GM21737 (cell line): Measurements from ENCODE around the gene CRB2.

ENCODE experiments used
- ATAC-seq: cut with Tn5 transposase; IDR thresholded peaks from one replicate; pipeline ENCODE4 v1.9.1; 2021; ENCODE audit warnings: mild to moderate bottlenecking, moderate library complexity; ENCODE audit not compliant: unreplicated experiment

Gene CRB2

DNA sequence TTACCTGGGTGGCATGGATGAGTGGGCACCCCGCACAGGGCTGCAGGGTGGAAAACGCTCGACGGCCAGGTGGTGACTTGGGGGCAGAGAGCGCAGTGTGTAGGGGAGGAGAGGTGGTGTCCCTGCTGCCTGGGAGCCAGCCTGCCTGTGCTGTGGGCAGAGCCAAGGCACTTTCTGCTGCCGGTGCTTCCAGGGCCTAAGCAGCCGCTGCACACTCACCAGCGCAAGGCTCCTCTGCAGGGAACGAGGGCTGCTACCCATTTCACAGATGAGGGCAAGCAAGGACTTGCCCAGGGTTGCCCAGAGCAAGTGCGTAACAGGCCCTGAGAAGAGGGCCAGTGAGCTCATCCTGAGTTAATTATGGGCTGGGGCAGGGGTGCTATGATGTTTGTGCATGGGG is 62.5 kb downstream of the CRB2 start:
- no peak for ATAC-seq

DNA sequence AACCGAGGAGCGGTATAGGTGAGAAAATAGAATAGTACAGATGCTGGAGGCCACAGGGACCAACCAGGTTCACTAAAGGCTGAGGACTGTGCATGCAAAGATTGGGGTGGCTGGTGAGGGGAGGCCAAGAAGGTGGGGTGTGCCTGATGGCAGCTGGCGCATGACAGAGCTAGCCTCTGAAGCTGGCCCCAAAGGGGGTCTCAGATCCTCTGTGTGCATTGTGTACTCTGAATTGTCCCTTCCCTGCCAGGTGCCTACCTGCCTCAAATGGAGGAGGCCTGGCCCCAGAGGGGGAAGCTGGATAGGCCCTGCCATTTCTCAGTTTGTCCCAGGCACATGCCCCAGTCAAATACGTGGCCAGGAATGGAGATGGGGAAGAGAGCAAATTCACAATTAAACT is 63.1 kb downstream of the CRB2 start:
- ATAC-seq = no peak

GRCh38 chr9:123419721-123420591 is 64.0 kb downstream of the CRB2 start:
- no peak for ATAC-seq

DNA sequence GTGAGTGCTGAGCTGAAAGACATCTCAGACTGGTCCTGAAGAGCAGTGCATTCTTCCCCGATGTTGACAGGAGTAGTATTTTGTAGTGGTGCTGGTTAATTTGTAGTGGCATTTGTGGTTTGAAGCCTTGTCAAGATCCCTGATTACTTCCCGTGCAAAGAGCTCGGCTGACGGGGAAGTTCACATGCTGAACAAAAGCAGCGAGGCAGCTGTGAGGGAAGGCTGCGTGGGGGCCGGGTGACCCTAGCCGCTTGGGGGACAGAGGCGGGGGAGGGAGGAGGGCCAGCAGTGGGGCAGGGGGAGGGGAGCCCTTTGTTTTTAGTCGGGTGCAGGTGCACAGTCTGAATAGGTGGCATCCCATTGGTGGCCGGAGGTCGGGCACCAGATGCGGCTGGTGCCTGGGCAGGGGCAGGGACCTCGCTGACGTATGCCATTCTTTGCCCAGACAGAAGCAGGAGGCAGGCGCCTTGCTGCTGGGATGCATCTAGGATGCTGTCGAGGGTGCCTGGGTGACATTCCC is 64.7 kb downstream of the CRB2 start:
- ATAC-seq = no peak

DNA sequence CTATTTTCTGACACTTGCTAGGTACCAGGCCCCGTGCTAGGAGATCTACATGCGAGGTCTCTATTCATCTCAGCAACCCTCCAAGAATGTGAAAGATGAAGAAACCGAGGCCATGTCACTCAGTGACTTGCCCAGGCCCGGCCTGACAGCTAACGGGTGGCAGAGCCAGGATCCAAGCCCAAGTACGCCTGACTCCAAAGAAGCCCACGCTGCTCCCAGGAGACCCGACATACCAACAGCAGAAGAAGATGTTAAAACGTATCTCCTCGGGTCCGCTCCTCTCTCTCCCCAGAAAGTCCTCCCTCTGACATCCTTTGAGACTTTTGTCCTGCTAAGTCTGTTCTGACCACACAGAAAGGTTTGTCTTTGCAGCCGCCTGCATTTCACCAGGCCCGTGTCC is 65.2 kb downstream of the CRB2 start:
- no peak for ATAC-seq

- ATAC-seq = no peak
Measured at GRCh38 chr9:123421801-123422455, 65.9 kb downstream of the CRB2 start.

DNA sequence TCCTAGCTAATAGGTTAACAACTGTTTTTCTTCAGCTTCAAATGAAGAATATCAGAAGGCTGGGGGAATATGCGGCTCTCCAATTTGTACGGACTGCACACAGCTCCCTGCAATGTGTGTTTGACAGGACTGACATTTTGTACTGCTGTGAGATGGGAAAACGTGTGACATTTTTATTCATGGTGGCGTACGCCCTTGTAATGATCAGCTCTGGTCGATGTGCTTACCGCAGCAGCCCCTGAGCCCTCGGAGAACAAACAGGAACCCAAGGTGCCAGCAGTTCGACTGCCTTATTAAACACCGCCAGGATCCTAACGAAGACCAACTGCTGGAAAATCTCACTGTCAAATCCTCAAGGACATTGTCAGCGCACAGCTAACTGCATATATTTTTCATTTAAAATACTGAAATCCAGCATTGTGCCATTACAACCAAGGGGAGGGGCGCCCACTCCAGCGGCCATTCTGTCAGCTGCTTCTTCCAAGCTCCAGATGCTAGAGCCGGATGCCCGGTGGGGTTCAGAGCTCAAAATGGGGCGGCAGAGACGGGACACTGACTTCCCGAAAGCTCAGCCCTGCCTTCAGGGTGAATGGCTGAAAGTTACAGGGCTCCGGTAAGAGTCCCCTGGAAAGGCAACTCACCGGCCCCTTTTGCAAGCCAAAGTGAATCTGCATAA is 66.8 kb downstream of the CRB2 start:
- ATAC-seq = no peak

DNA sequence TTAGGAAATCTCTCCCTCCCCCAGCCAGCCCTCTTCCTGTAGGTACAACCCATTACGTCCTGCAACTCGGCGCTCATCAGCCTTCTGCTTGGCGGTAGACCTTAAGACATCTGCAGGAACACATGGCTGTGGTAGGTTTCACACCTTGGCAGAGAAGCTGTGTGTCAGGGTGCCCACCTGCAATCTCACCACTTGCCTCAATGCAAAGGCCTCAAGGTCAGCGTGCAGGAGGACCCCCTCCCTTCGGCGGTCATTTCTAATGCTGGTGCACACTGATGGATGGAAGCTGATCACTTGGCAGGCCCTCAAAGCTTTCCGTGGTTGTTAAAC is 67.3 kb downstream of the CRB2 start:
- ATAC-seq = no peak

DNA sequence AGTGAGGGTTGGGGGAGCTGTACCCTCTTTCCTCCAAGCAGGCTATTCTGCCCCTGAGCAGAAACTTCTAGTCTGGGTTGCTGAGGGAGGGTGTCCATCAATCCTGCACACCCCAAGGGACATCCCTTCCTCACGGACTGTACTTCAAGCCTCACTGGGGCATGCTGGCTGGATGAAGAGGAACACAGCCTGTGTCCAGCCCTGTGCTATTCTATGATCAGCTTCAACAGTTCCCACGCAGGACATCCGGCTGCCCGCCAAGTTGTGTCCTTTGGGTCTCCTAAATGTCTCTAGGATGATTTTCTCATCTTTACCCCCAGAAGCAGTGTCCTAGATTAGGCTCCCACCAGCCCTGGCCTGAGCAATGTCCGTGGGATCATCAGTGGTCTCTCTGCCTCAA is 68.1 kb downstream of the CRB2 start:
- no peak for ATAC-seq

DNA sequence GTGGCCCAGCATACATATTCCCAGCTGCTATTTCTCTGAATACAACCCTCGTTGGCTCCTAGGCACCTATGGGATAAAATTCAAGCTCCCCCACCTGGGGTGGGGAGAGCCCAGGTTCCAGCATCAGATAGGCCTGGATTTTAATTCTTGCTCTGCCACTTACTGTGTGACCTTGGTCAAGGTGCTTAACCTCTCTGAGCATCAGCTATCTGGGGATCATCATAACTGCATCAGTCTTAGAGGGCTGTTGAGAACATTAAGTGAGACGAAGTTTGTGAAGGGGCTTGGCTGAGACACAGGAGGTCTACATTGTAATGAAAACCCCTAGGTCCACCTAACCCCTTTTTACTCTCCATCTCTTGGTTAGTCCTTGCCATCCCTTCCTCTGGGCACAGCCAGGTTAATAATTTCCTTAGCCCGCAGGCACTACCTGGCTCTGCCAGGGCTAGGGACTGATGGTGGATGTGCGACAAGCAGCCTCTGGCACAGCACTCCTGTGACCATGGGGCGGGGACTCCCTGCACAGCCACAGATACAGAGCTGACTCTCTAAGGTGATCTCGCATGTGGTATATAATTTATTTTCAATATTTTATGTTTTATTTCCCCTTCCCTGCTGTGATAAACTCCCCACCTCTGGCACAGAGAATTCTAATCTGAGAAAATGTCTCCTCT is 68.7 kb downstream of the CRB2 start:
- ATAC-seq = no peak

DNA sequence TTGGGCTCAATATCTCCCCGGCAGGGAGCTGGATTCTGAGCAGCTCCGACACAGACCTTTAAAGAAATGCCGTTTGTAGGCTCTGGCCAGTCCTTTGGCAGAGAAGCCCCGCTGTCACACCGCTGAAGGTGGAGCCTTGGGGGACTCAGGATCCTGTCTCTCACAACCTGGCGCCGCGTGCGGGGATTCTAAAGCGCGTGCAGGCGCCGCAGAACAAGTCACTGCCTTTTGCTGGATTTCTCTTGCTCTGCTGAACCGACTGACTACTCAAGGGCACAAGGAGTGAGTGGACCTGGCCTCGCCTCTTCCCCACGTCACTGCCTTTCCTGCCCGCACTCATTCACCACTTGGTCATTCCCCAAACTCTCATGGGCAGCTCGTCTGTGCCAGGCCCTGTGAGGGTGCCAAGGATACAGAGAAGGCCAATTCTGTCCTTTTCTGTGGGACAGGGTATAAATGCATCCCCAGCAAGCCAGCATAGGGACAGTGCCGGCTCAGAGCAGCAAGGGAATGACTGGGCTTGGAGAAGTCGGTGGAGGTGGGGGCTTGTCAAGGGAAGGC is 69.3 kb downstream of the CRB2 start:
- ATAC-seq = no peak

DNA sequence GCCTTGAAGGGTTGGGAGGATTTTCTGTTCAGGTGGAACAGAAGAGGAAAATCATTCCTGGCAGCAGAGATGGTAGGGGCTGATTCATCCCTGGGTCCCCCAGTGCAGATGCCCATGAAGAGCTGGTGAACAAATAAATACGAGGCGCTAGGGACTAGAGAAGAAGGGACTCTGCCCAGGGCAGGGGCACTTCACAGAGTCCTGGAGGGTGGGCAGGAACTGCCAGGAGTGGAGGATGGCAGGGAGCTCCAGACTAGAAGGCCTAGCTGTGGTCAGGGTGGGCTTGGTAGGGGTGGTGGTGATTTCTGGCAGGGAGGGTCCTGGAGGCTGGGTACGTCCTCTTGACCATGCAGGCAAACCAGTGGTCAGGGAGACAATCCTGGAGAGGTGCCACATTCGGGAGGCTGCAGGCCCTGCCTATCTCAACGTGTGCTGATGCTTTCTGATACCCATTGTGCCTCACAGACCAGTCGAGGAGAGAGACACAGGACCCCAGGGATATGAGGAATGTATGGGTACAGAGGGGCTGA is 69.9 kb downstream of the CRB2 start:
- ATAC-seq = peak; percentile 23

GRCh38 chr9:123426406-123426805 is 70.4 kb downstream of the CRB2 start:
- peak; percentile 64 for ATAC-seq
